ENCODE measurements around the gene RAB28.
"Not testable (repeated sequence)": the region's sequence is repeated elsewhere in the genome, so short reads cannot be mapped to it uniquely, and the experiment has no call there.

RAB28 gene

GRCh38 chr4:13430834-13431568 lies 53.1 kb downstream of the RAB28 start:
- DNase-seq (ENCODE audit: low read depth) = no peak

DNA sequence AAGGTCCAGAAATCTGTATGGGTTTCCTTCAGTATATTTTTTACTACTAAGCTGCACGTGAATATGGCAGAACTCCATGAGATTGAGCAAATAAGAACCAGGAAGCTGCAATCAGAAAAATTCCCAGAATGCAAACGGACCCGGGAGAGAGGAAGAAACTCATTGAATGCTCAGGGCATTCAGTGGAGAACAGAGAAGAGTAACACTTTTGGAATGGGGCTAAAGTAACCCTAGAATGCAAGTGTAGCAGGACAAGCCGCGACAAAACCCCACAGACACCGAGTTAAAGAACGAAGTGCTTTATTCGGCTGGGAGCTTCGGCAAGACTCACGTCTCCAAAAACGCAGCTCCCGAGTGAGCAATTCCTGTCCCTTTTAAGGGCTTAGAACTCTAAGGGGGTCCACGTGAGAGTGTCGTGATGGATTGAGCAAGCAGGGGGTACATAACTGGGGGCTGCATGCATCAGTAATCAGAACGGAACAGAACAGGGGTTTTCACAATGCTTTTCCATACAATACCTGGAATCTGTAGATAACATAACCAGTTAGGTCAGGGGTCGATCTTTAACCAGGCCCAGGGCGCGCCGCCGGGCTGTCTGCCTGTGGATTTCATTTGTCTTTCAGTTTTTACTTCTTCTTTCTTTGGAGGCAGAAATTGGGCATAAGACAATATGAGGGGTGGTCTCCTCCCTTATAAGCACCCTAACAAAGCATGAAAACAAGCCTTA lies 56.4 kb downstream of the RAB28 start:
- no peak overlapping the region for H3K4me3 ChIP-seq (ENCODE audit: low read length)
- TF ChIP-seq CTCF (conservative IDR thresholded peaks at IDR 0.05; ENCODE audit: low read depth, low read length) = no peak
- DNase-seq (ENCODE audit: low read depth) = no peak

More at GRCh38 chr4:13430834-13431568, 53.1 kb downstream of the RAB28 start:
- H3K4me3 ChIP-seq (ENCODE audit: low read length) = no peak overlapping the region
- TF ChIP-seq CTCF (conservative IDR thresholded peaks at IDR 0.05; ENCODE audit: low read depth, low read length) = peak; percentile 36

- no peak for TF ChIP-seq CTCF (conservative IDR thresholded peaks at IDR 0.05; ENCODE audit: low read depth, low read length)
- DNase-seq (ENCODE audit: low read depth) = no peak
- H3K4me3 ChIP-seq (ENCODE audit: low read length) = no peak overlapping the region
Measured at GRCh38 chr4:13415068-13415785, 68.9 kb downstream of the RAB28 start.

DNA sequence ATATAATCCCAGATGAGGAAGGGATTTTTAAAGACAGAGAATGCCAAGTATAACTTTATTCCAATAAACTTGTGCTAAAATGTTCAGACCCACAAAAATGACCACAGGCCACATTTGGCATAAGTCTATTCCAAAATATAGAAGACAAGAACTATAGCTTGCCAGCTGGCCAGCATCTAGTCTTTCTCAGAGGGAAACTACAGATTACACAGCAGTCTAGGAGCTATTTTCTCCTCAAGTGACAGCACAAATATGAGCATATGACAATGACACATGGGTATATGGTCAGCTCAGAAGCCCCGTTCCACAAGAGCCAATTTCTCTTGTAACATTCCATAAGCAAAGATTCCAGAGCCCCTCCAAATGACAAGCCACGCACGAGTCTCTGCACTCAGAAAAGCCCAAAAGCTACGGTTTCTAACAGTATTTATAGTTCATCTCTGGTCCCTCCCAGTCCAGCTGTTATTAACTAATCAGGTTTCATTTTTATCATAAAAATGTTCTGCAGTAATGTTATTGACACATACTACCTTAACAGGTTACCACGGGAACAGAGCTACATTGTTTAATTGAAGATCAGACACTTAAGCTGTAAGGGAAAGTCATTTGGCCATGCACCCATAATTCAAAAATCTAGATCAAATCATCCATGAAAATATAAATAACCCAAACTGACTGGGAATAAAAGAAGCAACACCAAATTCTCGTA lies 70.3 kb downstream of the RAB28 start:
- H3K4me3 ChIP-seq (ENCODE audit: low read length) = no peak overlapping the region
- no peak for DNase-seq (ENCODE audit: low read depth)
- no peak for TF ChIP-seq CTCF (conservative IDR thresholded peaks at IDR 0.05; ENCODE audit: low read depth, low read length)

DNA sequence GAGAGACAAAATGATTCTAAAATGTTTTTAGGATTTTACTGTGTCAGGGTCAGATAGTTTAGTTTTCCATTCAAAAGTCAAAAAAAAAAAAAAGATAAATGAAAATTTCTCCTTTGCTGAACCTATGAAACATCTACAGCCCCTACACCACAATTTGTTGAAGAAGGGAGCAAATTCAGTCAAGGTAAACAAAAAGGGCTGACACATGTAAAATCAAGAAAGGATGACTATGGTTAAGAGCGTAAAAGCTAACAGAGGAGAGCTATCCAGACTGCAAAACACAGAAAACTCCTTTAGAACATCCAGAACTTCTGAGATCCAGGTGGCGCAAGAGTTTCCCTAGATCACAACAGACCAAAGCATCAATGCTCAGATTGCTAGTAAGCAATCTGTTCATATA lies 72.2 kb downstream of the RAB28 start:
- TF ChIP-seq CTCF (conservative IDR thresholded peaks at IDR 0.05; ENCODE audit: low read depth, low read length) = no peak
- H3K4me3 ChIP-seq (ENCODE audit: low read length) = no peak overlapping the region
- no peak for DNase-seq (ENCODE audit: low read depth)

GRCh38 chr4:13409324-13409723 lies 74.8 kb downstream of the RAB28 start:
- no peak for TF ChIP-seq CTCF (conservative IDR thresholded peaks at IDR 0.05; ENCODE audit: low read depth, low read length)
- no peak for DNase-seq (ENCODE audit: low read depth)

DNA sequence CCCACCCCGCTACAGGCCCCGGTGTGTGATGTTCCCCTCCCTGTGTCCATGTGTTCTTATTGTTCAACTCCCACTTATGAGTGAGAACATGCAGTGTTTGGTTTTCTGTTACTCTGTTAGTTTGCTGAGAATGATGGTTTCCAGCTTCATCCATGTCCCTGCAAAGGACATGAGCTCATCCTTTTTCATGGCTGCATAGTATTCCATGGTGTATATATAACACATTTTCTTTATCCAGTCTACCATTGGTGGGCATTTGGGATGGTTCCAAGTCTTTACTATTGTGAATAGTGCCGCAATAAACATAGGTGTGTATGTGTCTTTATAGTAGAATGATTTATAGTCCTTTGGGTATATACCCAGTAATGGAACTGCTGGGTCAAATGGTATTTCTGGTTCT lies 78.0 kb downstream of the RAB28 start:
- not testable (repeated sequence) for DNase-seq (ENCODE audit: low read depth); H3K4me3 ChIP-seq (ENCODE audit: low read length)

More at GRCh38 chr4:13409324-13409723, 74.8 kb downstream of the RAB28 start:
- no peak overlapping the region for H3K4me3 ChIP-seq (ENCODE audit: low read length)
